Fibroblast of villous mesenchyme (primary cell): ENCODE measurements around the gene STAT4. TPM values are rescaled to one million over a fixed set of nuclear protein-coding genes. Genes with fewer than 3 reads are reported as not detected.

ENCODE experiments used
- DNase-seq: peaks from one replicate; pipeline ENCODE4 v3.0.0-alpha.2; 2010; ENCODE audit warnings: low read depth
- H3K4me3 ChIP-seq: 2 replicates; pipeline ENCODE4 v1.5.1; 2011; ENCODE audit warnings: low read depth, mild to moderate bottlenecking, low read length
- total RNA-seq: library from RNA; depleted of rRNA; stranded (reverse); fragments of >200 nt; gene quantifications from 2 replicates; pipeline ENCODE4 v1.2.3, GENCODE V29; 2012
- TF ChIP-seq, protein P1 (sequence below): IDR thresholded peaks from 2 replicates; pipeline ENCODE4 v1.5.1; 2012; ENCODE audit warnings: low read depth, mild to moderate bottlenecking, low read length; ENCODE audit not compliant: insufficient read depth

The STAT4 gene
- total RNA-seq, 1 donor = 2.6 TPM

DNA sequence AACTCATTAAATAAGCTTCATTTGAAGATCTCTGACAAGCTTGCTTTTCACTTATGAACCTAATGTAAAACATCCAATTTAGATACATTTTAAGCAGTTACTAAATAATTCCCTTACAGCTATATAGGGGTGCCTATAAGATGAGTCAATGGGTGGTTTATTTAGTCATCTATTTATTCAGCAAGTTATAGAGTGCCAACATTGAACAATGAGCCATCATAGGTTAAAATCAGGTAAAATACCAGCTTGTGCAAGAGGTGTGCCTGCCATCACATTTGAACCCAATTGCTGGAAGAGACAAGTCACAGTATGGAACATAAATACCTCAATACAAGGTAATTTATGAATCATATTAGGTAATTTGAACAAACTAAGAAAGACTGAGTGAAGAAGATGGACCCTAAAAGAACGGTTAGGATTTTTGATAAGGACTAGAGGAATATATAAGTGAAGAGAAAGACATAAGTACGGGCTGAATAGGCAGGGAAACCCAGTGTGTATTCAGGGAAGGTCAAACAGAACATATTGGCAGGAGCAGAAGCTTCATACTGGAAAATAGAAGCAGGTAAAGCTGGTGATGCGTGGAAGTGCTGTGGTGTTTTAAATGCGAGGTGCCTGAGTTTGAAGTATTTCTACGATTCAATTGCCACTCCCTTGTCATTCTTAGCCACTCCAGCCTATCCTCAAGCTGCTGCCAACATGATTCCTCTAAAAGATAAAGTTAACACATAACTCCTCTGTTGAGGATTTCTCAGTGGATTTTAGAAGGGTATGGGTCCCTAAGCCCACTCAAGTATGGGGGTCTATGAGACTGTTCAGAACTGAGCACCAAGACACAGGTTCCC, 18.9 kb upstream of the STAT4 start:
- no peak overlapping the region for H3K4me3 ChIP-seq
- TF ChIP-seq, protein P1, sequence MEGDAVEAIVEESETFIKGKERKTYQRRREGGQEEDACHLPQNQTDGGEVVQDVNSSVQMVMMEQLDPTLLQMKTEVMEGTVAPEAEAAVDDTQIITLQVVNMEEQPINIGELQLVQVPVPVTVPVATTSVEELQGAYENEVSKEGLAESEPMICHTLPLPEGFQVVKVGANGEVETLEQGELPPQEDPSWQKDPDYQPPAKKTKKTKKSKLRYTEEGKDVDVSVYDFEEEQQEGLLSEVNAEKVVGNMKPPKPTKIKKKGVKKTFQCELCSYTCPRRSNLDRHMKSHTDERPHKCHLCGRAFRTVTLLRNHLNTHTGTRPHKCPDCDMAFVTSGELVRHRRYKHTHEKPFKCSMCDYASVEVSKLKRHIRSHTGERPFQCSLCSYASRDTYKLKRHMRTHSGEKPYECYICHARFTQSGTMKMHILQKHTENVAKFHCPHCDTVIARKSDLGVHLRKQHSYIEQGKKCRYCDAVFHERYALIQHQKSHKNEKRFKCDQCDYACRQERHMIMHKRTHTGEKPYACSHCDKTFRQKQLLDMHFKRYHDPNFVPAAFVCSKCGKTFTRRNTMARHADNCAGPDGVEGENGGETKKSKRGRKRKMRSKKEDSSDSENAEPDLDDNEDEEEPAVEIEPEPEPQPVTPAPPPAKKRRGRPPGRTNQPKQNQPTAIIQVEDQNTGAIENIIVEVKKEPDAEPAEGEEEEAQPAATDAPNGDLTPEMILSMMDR = no peak
- DNase-seq = no peak

DNA sequence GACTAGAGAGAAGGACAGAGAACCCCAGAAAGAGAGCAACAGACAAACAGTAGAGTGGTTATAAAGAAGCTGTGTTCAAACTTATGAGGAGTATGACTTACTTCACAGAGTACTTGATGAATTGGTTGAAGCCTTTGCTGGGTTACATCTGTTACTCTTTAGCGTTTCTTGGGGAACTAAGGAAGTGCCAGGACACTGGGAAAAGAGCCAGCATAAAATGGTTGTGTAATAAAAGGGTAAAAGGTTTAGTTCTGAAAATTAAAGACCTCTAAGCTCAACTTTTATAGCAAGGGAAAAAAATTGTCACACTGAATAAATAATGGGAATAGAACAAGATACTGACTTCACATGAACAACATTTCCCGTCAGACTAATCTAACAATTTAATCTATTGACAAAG, 17.0 kb upstream of the STAT4 start:
- peak; percentile 93 for DNase-seq
- TF ChIP-seq, protein P1 = no peak
- H3K4me3 ChIP-seq = no peak overlapping the region

DNA sequence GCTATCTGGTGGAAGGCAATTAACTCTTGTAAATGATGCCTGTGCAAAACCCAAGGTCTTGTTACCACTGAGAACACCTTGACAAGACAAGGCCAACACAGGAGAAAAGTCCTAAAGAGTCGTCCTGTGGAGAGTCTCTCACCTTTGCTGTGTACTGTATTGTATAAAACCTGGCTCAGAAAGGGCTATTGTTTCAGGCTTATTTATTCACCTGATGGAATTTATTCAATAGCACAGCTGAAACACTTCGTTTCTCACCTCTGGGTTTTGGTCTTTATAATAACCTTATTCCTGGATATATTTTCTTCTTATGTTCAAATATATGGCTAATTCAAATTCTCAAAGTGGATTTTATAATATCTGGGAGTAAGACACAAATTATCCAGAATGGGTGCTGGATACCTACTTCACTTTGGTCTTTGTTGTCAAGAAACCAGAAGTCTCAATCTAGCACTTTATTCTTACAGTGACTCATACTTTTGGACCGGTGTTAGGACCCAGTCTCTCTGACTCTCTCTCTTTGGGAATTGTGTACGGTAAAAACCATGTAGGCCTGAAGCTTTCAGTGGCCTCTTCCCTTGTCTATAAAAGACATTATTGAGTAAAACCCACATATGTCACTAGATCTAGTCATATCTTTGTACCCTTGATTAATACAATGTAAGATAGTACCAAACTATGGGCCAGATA, 16.1 kb upstream of the STAT4 start:
- TF ChIP-seq, protein P1 = no peak
- no peak overlapping the region for H3K4me3 ChIP-seq
- no peak for DNase-seq

GRCh38 chr2:191166111-191166755, 15.4 kb upstream of the STAT4 start:
- DNase-seq = peak; percentile 62
- TF ChIP-seq, protein P1 = no peak
- H3K4me3 ChIP-seq = no peak overlapping the region

DNA sequence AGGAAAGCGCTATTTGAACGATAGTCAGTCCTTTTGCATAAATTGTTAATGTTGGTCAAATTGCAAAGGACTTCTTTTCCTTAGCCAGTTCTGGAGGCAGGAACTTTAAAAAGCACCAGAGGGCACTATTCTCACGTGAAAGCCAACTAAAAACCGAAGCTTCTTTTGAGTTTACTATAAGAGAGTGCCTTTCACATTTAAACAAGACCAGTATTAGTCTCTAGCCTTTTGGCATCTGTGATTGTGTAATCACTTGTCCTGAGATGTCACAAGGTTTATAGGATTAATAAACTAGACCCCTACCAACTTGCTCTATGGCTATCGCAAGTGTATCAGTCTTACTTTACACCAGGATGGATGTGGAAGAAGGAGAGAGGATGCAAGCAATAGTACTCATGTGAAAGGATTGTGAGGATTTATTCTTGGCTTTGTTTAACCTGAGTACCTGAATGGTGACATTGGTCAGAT, 14.4 kb upstream of the STAT4 start:
- peak; percentile 76 for DNase-seq
- TF ChIP-seq, protein P1 = peak; percentile 74
- no peak overlapping the region for H3K4me3 ChIP-seq

GRCh38 chr2:191158747-191159146, 8.0 kb upstream of the STAT4 start:
- TF ChIP-seq, protein P1 = no peak
- no peak overlapping the region for H3K4me3 ChIP-seq
- no peak for DNase-seq
